Stimulated activated CD8-positive, alpha-beta memory T cell treated with anti-CD3 and anti-CD28 coated beads, Interleukin-15, amount 100 ng/mL, for 24 hours (primary cell): ENCODE results near the gene NLRP3.

Experiments
- DNase-seq: peaks from one replicate; pipeline ENCODE4 v3.0.0-alpha.2; 2020; ENCODE audit warnings: low read depth

Gene NLRP3

DNA sequence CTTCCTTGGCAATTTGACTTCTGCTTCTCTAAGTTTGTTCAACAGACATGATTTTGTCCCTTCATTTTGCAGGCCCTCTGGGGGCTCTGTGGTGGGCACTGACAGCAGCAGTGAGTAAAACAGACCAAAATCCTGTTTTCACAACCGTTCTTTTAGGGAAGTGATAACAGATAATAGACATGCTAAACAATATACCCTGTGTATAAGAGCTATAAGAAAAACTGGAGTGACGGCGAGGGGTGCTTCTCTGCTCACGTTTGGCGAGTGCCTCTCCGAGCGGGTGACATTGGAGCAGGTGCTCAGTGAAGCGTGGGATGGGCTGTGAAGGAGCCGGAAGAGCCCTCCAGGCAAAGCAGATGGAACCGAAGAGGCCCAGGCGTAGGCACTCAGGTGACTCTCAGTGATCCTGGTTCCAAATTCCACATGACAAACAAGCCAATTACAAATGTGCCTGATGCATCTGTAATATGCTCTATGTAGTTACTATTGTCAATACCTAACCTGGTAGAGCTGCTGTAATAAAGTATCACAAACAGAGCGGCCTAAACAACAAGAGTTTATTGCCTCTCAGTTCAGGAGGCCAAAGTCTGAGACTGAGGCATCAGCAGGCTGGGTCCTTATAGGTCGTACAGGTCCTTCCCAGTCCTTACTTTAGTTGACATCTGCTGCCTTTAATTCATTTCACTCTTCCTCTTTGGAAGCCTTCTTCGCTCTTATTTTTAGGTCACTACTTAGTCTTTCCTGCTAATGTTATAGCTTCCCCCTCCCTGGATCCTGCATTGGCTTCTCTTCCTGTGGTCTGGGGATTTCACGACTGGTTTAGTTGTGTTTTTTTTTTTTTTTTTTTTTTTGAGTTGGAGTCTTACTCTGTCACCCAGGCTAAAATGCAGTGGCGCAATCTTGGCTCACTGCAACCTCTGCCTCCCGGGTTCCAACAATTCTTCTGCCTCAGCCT, 21.9 kb downstream of the NLRP3 start:
- no peak for DNase-seq

DNA sequence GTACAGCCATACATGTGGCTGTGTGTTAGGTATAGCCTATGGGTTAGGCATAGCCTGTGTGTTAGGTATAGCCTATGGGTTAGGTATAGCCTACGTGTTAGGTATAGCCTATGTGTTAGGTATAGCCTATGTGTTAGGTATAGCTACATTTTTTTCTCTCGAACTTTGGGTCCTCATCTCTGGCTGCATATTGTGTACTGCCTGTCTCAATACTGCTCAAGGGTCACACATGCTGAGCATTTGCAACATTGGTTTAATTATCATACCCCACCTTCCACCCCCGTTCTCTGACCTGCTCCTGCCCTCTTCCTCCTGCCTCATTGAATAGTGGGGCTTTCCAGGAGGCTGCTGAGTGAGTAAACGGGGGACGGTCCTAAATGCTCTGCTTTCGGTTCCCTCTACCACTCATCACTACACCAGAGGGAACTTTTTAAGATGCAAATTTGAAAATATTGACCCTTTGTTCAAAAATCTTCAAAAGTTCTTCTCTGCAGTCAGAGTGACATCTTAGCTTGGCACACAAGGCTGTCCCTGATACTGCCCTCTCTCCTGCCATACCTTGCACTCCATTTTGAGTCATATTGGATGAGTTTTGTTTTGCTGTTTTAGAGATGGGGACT, 24.1 kb downstream of the NLRP3 start:
- DNase-seq, result no peak

DNA sequence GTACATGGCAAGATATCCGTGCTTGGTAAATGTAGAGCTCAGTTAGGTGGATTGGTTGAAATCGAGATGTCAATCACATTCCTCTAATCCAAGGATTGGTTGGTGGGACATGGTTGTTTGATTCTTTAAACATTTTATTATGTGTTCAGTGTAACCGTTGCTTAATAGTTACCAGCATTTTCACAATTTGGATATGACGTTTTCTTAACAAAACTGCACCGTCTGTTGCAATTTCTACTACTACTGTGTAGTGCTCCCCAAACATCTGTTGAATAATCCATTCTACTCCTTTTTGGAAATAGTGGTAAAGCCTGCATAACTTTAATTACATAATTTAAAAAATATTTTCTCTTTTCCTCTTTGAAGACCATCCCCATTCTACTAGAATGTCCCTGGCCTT, 25.6 kb downstream of the NLRP3 start:
- DNase-seq, result no peak

DNA sequence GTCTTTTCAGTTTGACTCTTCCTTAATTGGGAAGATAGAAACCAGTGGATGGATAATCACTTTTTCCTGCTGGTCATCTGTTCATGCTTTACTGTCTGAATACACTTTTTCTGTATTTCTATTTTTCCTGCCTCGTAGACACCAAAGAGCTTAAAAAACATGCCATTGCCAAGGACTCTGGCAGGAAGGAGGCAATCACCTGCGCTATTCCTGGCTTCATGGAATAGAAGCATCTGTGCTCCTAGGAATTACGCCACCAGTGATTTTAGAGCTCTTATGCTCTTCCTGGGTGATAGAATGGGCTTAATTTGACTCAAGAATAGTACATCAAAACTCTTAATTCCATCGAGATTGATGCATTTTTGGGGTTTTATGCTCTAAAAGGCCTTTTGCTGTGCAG, 26.2 kb downstream of the NLRP3 start:
- DNase-seq, result no peak

DNA sequence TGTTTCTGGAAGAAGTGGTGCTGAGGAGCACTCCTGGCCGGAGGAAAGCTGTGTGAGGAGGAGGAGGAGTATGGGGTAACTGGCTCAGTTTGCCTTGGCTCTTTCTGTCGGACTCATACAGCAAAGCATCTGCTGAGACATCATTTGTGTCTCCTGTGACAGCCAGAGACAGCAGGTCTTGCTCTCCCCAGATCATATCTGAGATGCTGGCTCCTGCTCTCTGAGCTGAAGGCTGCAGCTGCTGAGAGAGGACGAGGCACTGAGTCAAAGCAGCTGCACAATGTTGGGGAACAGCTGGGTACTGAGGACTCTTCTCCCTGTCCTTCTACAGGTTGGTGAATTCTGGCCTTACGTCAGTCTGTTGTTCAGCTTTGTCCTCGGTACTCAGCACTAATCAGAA, 27.7 kb downstream of the NLRP3 start:
- no peak for DNase-seq

DNA sequence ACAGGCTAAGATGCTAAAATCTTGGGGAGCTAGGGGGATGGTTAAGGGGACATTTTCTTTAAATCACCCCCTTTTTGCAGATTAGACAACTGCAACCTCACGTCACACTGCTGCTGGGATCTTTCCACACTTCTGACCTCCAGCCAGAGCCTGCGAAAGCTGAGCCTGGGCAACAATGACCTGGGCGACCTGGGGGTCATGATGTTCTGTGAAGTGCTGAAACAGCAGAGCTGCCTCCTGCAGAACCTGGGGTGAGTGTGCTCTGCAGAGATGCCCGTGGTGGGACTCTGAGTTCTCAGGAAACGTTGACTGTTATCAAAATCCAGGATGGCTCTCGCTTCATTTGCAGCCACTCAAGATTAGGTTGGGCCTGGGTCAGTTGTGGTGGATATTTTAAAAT, 28.6 kb downstream of the NLRP3 start:
- no peak for DNase-seq

DNA sequence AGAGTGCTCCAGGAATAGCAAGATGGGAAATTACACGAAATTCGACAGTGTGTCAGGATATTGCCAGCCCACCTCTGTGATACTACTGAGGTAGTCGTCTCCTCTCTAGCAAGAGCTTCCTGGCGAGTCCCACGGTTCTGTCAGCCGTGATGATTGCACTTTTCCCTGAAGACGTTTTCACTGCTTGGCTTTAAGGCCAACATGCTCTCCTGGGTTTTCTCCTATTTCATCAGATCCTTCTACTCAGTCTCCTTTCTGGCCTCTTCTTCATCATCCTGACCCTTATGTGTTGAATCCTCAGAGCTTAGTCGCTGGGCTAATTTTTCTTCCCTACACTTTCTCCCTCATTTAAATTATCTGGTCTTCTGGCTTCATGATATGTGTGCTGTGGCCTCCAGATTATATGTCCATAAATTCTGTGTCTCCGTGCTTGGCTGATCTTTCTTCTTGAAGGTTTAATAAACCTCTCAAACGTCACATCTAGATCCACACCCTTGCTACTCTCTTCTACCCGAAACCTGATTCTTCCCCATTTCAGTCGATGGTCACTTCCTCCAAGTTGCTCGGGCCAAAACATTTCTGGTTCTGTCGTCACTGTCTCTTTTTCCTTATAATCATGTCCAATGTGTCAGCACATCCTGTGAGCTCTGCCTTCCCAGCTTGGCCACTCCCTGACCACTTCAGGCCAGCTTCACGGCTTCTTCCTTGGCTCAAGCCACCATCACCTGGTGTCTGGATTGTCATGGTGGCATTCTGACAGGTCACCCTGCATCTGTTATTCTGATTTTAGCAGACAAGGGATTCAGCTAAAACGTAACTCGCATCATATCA, 29.8 kb downstream of the NLRP3 start:
- no peak for DNase-seq

DNA sequence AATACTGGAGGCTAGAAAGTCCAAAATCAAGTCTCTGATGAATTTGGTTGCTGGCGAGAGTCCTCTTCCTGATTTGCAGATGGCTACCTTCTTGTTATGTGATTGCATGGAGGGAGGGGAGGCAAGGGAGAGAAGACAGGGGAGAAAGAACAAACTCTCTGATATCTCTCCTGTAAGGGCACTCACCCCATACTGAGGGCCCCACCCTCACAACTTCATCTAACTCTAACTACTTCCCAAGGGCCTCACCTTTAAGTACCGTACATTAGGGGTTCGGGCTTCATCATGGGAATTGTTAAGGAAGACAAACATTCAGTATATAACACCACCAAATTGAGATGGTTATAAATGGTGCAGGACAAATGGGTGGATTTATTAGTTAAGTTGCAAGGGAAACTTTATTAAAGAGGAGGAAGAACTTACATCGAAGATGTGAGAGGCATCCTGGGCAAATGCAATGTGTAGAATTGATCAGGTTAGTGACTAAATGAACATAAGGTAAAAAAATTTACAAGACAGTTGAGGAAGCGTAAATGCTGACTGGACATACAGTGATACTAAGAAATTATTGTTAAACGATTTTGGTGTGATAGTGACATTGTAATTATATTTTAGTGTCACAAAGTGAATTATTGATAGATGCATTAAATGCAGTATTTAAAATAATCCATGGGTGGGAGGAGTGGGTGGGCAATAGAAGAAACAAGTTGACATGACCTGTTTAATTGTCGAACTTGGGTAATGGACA, 31.4 kb downstream of the NLRP3 start:
- DNase-seq, result no peak

DNA sequence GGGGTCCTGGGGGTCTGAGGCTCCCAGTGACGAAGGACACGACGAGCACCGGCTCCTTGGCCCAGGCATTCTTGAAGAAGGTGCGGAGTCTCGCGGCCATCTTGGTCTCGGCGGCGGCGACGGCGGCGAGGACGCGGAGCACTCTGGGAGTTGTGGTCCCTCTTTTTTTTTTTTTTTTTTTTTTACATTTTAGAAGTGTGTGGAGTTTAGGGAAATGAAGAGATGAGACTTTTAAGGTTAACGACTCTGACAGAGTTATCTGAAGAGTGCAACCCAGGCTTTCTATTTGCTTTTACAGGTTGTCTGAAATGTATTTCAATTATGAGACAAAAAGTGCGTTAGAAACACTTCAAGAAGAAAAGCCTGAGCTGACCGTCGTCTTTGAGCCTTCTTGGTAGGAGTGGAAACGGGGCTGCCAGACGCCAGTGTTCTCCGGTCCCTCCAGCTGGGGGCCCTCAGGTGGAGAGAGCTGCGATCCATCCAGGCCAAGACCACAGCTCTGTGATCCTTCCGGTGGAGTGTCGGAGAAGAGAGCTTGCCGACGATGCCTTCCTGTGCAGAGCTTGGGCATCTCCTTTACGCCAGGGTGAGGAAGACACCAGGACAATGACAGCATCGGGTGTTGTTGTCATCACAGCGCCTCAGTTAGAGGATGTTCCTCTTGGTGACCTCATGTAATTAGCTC, 32.3 kb downstream of the NLRP3 start:
- no peak for DNase-seq

DNA sequence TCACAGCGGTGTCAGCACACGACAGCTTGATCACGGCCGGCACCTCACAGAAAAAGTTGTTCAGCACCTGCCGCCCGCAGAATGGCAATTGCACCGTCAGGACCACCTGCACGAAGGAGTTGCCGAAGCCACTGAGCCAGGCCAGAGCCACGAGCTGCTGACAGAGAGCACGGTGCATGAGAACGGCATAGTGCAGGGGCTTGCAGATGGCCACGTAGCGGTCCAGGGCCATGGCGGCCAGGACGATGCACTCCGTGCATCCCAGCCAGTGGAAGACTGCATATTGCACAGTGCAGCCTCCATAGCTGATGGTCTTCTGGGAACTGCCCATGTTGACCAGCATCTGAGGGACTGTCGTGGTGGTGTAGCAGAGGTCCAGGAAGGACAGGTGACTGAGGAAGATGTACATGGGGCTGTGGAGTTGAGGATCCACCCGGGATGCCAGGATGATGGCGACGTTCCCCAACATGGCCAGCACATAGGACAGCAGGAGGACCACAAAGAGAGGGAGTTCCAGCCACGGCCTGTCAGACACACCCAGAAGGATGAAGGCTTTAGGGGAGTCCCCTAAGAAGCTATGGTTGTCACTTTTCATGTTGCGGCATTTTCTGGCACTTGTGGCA, 35.5 kb downstream of the NLRP3 start:
- DNase-seq, result no peak

DNA sequence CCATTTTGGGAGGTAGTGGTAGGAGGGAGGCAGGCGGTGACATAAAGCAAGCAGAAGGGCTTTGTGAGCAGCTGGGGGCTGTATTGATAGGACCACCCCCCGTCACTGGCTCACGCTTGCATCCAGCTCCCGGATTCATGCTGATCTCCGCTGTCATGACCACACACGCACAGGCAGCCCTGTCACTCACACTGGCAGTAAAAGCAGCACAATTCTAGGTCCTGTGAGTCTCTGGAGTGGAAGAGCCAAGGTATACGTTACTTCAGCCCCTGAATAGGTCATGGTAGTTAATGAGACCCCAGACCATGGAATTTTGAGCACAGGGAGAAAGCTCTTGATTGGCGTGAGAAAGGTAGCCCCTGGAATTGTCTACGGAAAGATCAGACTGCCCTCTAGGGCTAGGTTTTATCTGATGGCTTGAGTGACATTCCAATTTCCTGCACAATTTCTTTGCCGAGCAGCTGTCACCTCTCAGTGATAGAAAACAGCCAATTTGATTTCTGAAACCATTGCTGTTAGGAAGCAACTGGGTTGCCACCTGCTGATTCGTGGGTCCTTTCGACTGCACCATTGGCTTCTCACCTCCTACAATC, 36.6 kb downstream of the NLRP3 start:
- no peak for DNase-seq

DNA sequence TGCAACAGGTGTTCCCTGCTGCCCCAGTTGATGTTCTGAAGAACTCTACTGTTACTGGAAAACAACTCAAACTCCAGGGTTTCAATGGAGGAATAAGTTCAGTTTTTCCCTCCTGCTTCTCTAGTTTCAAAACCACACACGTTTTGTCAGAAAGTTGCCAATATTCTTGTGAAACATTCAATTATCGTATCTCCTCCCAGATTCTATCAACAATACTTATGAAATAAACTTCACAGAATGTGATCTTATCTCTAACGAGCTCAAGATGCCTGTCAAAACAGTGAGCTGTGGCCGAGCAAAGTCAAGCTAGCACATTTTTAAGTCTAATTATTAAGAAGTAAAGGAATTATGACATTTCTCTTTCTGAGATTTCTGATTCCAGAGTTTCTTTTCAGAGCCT, 37.3 kb downstream of the NLRP3 start:
- no peak for DNase-seq

DNA sequence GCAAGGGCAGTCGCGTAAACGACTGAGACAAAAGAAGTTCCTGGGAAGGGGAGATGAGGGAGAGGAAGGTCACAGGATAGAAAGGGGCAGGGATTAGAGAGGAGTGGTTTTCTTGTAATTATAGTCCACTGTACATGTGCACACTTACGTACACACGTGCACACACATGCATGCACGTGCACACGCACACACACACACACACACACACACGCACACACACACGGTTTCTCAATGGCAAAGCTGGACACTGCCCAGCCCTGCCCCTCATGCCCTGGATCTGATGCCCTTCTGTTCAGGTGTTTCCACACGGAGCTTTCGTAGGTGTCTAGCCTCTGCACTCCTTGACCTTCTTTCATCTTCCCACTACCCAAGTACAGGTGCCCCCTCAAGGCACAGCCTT, 38.0 kb downstream of the NLRP3 start:
- DNase-seq, result no peak

DNA sequence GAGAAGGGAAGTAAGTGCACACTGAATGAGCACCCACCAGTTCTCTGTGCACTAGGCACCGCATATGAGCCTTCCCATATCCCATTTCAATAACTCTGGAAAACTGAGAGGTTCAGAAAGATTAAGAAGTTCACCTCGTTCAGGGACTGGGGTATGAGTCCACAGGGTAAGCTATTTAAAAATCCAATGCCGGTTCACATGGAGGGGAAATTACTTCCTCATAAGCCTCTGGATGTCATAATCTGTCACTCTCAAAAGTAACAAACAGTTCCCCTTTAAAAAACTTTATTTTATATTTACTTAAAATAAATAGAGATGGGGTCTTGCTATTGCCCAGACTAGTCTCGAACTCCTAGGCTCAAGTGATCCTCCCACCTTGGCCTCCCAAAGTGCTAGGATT, 40.0 kb downstream of the NLRP3 start:
- DNase-seq, result no peak

DNA sequence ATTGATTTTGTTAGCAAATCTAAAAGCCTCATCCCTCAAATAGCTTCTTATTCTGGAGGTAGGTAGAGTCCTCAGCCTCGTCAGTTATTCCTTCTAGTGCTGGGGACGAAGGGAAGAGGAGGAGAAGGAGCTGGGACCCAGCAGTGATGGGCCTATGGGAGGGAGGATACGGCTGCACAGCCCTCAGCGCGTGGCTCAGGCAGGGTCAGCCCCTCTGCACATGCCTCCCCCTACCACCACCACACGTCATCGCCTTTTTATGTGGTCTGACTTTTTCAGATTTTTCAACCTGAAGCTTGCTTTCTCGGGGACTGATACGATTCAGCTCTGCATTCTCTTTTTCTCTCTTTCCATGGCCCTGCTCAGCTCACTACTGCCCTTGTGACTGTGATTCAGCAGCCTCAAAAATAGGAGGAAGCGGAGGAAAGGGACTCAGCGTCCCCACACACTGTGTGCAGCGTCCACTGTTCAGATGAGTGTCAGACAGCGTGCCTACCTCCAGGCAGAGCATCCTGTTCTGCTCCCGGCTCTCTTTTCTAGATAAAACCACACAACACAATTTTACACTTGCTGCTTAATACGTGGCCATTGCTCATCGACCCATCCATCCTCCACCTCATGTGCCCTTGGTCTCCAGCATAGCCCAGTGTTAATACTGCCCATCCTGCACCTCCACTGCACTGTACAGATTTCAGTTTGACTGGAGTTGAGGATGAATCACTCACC, 41.1 kb downstream of the NLRP3 start:
- DNase-seq, result no peak

DNA sequence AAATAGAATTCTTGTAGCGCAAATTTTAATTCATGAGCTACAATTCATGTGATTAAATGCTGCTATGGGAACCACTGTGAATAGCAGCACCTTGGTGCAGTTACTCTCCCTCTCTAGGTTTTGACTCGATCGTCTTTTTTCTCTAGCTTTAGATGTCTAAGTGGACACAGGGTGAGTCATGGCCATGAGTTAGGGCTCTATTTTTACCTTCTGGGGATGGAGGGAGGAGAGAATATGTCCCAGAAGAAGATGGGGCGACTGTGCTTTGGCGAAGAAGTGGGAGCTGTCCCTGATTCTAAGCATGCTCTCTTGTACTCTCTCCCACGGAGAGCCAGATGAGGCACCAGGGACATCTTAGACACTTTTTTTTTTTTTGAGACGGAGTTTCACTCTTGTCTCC, 43.5 kb downstream of the NLRP3 start:
- no peak for DNase-seq

DNA sequence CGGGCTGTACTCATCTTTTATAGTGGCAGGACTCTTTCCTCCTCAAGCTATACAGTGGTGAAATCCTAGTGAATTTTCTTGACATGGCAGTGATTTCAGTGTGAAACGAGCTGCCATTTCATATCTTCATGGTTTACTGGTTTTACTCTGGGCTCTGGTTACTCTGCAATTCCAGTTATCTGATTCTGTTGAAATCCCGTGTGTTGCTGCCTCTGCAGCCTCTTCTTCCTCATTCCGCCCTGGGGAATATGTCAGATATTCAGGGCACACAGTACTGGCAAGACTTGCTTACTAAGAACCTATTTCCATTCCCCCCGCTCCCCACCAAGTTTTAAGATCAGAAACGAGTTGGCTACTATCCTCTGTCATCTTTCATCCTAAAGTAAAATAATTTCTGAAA, 49.8 kb downstream of the NLRP3 start:
- no peak for DNase-seq

DNA sequence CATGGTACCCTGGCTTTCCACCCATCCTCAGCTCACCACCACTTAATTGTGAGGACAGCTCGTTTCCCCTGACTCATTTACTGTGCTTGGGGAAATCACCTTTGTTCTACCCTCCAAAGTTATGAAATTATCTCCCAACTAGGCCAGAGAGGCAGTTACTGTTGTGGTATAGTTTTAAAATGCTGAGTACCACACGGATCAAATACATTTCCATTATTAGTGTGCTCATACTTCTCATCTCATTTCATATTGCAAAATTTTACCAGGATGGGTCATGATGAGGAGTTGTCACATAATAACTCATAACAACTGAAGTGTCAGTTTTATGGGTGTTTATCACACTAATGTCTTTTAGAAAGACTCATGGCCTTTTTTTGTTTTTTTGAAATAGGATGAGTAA, 51.2 kb downstream of the NLRP3 start:
- no peak for DNase-seq

DNA sequence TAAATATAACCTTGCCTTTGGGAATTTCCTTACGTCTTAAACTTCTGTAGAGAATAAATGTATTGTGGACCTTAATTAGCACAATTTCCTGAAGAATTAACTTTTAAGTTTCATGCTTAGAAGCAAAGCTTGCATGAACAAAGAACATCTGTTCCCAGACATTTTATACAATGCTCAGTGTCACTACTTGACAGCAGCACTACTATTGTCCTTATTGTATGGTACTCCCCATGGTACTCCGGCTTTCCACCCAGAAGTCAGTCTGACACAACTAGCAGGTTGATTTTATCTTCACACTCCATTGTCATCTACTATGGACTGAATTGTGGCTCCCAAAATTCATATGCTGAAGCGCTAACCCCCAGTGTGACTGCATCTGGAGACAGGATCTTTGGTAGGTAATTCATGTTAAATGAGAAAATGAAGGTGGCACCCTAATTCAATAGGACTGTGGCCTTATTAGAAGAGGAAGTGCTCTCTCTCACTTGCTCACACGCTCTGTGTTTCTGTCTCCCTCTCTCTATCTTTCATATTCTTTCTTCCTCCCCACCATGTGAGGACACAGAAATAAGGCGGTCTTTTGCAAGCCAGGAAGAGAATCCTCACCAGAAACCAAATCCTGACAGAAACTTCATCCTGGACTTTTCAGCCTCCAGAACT, 52.6 kb downstream of the NLRP3 start:
- DNase-seq, result no peak
